Activated effector memory CD4-positive, alpha-beta T cell treated with Interleukin-2 at 50 U/mL for 16 hours (primary cell): ENCODE data around the gene TYK2.

Source experiments
- DNase-seq: peaks from one replicate; pipeline ENCODE4 v3.0.0-alpha.2; 2020

TYK2 gene

GRCh38 chr19:10332965-10333757, 47.2 kb downstream of the TYK2 start, which contains the start of gene RAVER1:
Gene RAVER1 (minus strand): TSS chr19:10333529. CDS start chr19:10333507, 22 bp downstream.
- DNase-seq: peak; percentile 97

GRCh38 chr19:10332158-10332964, 48.0 kb downstream of the TYK2 start:
- DNase-seq: no peak

- no peak for DNase-seq
Observed at GRCh38 chr19:10329555-10329954, 50.8 kb downstream of the TYK2 start.

- DNase-seq: no peak
Observed at GRCh38 chr19:10328558-10329429, 51.6 kb downstream of the TYK2 start.

- DNase-seq: no peak
Observed at GRCh38 chr19:10327793-10328192, 52.6 kb downstream of the TYK2 start.

GRCh38 chr19:10325732-10326131, 54.6 kb downstream of the TYK2 start:
- no peak for DNase-seq

- DNase-seq: no peak
Observed at GRCh38 chr19:10321874-10322835, 58.2 kb downstream of the TYK2 start.

- DNase-seq: no peak
Observed at GRCh38 chr19:10321417-10321797, 59.0 kb downstream of the TYK2 start.

- DNase-seq: no peak
Observed at GRCh38 chr19:10320602-10321416, 59.6 kb downstream of the TYK2 start.

- DNase-seq: no peak
Observed at GRCh38 chr19:10318807-10319682, 61.3 kb downstream of the TYK2 start.

- no peak for DNase-seq
Observed at GRCh38 chr19:10317857-10318462, 62.4 kb downstream of the TYK2 start.

- no peak for DNase-seq
Observed at GRCh38 chr19:10317045-10317856, 63.1 kb downstream of the TYK2 start.

- DNase-seq: no peak
Observed at GRCh38 chr19:10316229-10317044, 63.9 kb downstream of the TYK2 start.

- DNase-seq: peak; percentile 79
Observed at GRCh38 chr19:10315335-10316214, 64.8 kb downstream of the TYK2 start, which contains the start of gene FDX2. Gene FDX2 (minus strand): TSS chr19:10316015. CDS start chr19:10315996, 19 bp downstream.

- DNase-seq: no peak
Observed at GRCh38 chr19:10309423-10309822, 70.9 kb downstream of the TYK2 start, which contains the start of gene ZGLP1. Gene ZGLP1 (minus strand): TSS chr19:10309815.

GRCh38 chr19:10306327-10306726, 74.0 kb downstream of the TYK2 start:
- DNase-seq: no peak
